PC-3 (cell line): ENCODE measurements around the gene ZBED4.

Source experiments
- EZH2 ChIP-seq: fragments of 300-600 bp; sonication (generic); IDR thresholded peaks from one replicate; pipeline ENCODE4 v1.6.1; 2017; ENCODE audit warnings: antibody characterized with exemption, mild to moderate bottlenecking, low read length; ENCODE audit not compliant: unreplicated experiment
- EZH2phosphoT487 ChIP-seq: fragments of 300-600 bp; sonication (generic); IDR thresholded peaks from 2 replicates; pipeline ENCODE4 v1.6.1; 2018; ENCODE audit warnings: mild to moderate bottlenecking, antibody characterized with exemption, low read length, borderline replicate concordance
- TF ChIP-seq, protein P1 (sequence below): fragments of 300-600 bp; sonication (generic); conservative IDR thresholded peaks from 2 replicates; pipeline ENCODE4 v1.5.1; 2017; ENCODE audit warnings: antibody characterized with exemption, low read depth, mild to moderate bottlenecking, low read length

GRCh38 chr22:49838771-49839717 lies 14.6 kb upstream of the ZBED4 start:
- TF ChIP-seq EZH2phosphoT487, result no peak
- TF ChIP-seq, protein P1, sequence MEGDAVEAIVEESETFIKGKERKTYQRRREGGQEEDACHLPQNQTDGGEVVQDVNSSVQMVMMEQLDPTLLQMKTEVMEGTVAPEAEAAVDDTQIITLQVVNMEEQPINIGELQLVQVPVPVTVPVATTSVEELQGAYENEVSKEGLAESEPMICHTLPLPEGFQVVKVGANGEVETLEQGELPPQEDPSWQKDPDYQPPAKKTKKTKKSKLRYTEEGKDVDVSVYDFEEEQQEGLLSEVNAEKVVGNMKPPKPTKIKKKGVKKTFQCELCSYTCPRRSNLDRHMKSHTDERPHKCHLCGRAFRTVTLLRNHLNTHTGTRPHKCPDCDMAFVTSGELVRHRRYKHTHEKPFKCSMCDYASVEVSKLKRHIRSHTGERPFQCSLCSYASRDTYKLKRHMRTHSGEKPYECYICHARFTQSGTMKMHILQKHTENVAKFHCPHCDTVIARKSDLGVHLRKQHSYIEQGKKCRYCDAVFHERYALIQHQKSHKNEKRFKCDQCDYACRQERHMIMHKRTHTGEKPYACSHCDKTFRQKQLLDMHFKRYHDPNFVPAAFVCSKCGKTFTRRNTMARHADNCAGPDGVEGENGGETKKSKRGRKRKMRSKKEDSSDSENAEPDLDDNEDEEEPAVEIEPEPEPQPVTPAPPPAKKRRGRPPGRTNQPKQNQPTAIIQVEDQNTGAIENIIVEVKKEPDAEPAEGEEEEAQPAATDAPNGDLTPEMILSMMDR, result no peak
- TF ChIP-seq EZH2, result no peak
